GM23338 (cell line): ENCODE data around the gene GPR141. TPM values are rescaled to one million over a fixed set of nuclear protein-coding genes. Genes with fewer than 3 reads are reported as not detected.

Experiments used
- ATAC-seq: fragments of 200-7000 bp; cut with Tn5 transposase; 3 replicates; pipeline ENCODE4 v1.9.1; 2020
- DNase-seq: peaks from one replicate; pipeline ENCODE4 v3.0.0-alpha.2; 2015; ENCODE audit warnings: low spot score
- H2AFZ ChIP-seq: fragments of 200-600 bp; sonication (generic); 2 replicates; pipeline ENCODE4 v1.8.0; 2016; ENCODE audit warnings: antibody characterized with exemption, mild to moderate bottlenecking, moderate library complexity
- H3F3A ChIP-seq: fragments of 200-600 bp; sonication (generic); replicated peaks from 2 replicates; pipeline ENCODE4 v1.8.0; 2017; ENCODE audit warnings: antibody characterized with exemption, mixed run types, low read depth
- H3K27ac ChIP-seq: fragments of 200-600 bp; sonication (generic); 2 replicates; pipeline ENCODE4 v1.6.1; 2016; ENCODE audit warnings: low read depth
- H3K27me3 ChIP-seq: fragments of 200-600 bp; sonication (generic); 2 replicates; pipeline ENCODE4 v1.8.0; 2016; ENCODE audit warnings: mild to moderate bottlenecking, mixed run types, moderate library complexity; ENCODE audit not compliant: insufficient read depth
- H3K36me3 ChIP-seq: fragments of 200-600 bp; sonication (generic); 2 replicates; pipeline ENCODE4 v1.8.0; 2016; ENCODE audit warnings: mild to moderate bottlenecking; ENCODE audit not compliant: insufficient read depth
- H3K4me1 ChIP-seq: fragments of 200-600 bp; sonication (generic); 2 replicates; pipeline ENCODE4 v1.8.0; 2016; ENCODE audit warnings: mild to moderate bottlenecking, moderate library complexity; ENCODE audit not compliant: insufficient read depth
- H3K4me2 ChIP-seq: fragments of 200-600 bp; sonication (generic); 2 replicates; pipeline ENCODE4 v1.7.1; 2017; ENCODE audit warnings: mixed run types
- H3K4me3 ChIP-seq: fragments of 200-600 bp; sonication (generic); 2 replicates; pipeline ENCODE4 v1.6.1; 2016; ENCODE audit warnings: mixed run types
- H3K79me2 ChIP-seq: fragments of 200-600 bp; sonication (generic); replicated peaks from 2 replicates; pipeline ENCODE4 v1.8.0; 2017; ENCODE audit warnings: mild to moderate bottlenecking; ENCODE audit not compliant: insufficient read depth
- H3K9me2 ChIP-seq: fragments of 200-600 bp; sonication (generic); 2 replicates; pipeline ENCODE4 v1.8.0; 2017; ENCODE audit not compliant: insufficient read depth
- H4K20me1 ChIP-seq: fragments of 200-600 bp; sonication (generic); replicated peaks from 2 replicates; pipeline ENCODE4 v1.8.0; 2017; ENCODE audit warnings: mild to moderate bottlenecking; ENCODE audit not compliant: insufficient read depth
- H3K27ac Mint-ChIP-seq: 2 replicates; pipeline ENCODE4 v1.8.0; 2020; ENCODE audit warnings: inconsistent platforms, mild to moderate bottlenecking, moderate library complexity, mixed read lengths
- H3K27me3 Mint-ChIP-seq: 3 replicates; pipeline ENCODE4 v1.8.0; 2022; ENCODE audit warnings: low read depth, mild to moderate bottlenecking, moderate library complexity, mixed read lengths, inconsistent platforms; ENCODE audit not compliant: insufficient read depth, poor library complexity
- H3K36me3 Mint-ChIP-seq: 3 replicates; pipeline ENCODE4 v1.8.0; 2021; ENCODE audit warnings: low read depth, mild to moderate bottlenecking, inconsistent platforms, moderate library complexity, mixed read lengths
- H3K4me1 Mint-ChIP-seq: 3 replicates; pipeline ENCODE4 v1.8.0; 2020; ENCODE audit warnings: mild to moderate bottlenecking, inconsistent platforms, mixed read lengths
- H3K4me3 Mint-ChIP-seq: 3 replicates; pipeline ENCODE4 v1.8.0; 2021; ENCODE audit warnings: moderate library complexity, mild to moderate bottlenecking, inconsistent platforms, mixed read lengths
- H3K9me3 Mint-ChIP-seq: 3 replicates; pipeline ENCODE4 v1.8.0; 2020; ENCODE audit warnings: moderate library complexity, mild to moderate bottlenecking, inconsistent platforms, mixed read lengths
- EZH2 ChIP-seq: fragments of 200-600 bp; sonication (generic); IDR thresholded peaks from one replicate; pipeline ENCODE4 v1.8.0; 2017; ENCODE audit warnings: antibody characterized with exemption, mild to moderate bottlenecking, low read depth; ENCODE audit not compliant: unreplicated experiment
- NANOG ChIP-seq: IDR thresholded peaks from 2 replicates; pipeline ENCODE4 v1.6.1; 2016; ENCODE audit warnings: antibody characterized with exemption, borderline replicate concordance
- POLR2AphosphoS5 ChIP-seq: IDR thresholded peaks from 2 replicates; pipeline ENCODE4 v1.6.1; 2016; ENCODE audit warnings: antibody characterized with exemption, low read depth
- STAT1 ChIP-seq: IDR thresholded peaks from one replicate; pipeline ENCODE4 v1.6.1; 2016; ENCODE audit warnings: antibody characterized with exemption; ENCODE audit not compliant: unreplicated experiment
- ZNF114 ChIP-seq: fragments of 250-450 bp; sonication (Bioruptor Pico); IDR thresholded peaks from 2 replicates; pipeline ENCODE4 v1.5.0; 2020; ENCODE audit warnings: mild to moderate bottlenecking, moderate library complexity
- polyA plus RNA-seq: library from polyadenylated mRNA; unstranded; fragments of >200 nt; fragmentation: Nextera tagmentation; extraction: Ambion mirVana; gene quantifications from 2 replicates; pipeline ENCODE4 v1.2.1, GENCODE V29; 2016
- total RNA-seq: library from RNA; depleted of rRNA; stranded (reverse); fragments of >200 nt; shearing (Covaris generic); gene quantifications from 2 replicates; pipeline ENCODE4 v1.2.3, GENCODE V29; 2014
- TF ChIP-seq, protein P1 (sequence below): fragments of 250-450 bp; sonication (Bioruptor Pico); IDR thresholded peaks from 2 replicates; pipeline ENCODE4 v1.5.0; 2020; ENCODE audit warnings: mild to moderate bottlenecking, moderate library complexity

Gene GPR141
- total and polyA plus RNA-seq, 2 experiments from 2014 or later = 0.80 TPM; not detected in 1

DNA sequence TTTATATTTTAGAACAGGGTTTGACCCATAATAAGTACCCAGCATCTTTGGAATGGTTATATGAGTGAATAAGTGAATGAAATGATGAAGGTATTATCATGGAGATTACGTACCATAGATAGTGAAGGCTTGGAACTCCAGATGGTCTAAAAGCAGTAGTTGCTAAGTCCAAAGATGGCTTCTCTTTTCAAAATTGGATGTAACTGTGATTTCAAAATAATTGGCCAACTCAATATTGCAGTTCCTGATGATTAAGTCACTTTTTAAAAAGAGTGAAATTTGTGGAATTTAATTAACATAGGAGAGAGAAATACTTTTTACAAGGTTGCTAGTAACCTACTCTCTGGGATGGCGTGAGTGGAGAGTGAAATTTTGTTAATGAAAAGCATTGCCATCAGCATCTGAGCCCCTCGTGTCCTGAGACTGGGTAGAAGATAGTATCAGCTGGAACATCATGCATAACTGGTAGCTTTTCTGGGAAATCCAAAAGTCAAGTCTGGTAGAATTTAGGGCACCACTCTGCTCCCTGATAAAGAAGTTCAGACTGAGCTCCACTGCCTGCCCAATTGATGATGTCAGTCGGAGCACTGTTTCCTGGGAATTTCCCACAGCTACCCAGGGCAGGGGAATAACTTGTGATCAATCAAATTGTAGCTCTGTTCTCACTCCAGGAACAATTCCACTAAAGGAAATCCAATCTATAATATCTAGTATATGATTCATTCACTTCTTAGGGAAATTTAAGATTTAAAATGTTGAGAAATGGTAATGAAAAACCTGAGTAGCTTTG lies 3.2 kb downstream of the GPR141 start:
- ATAC-seq (no peak), DNase-seq (no peak)
- no peak overlapping the region for H3K27ac Mint-ChIP-seq
- no peaks in the 10 kb centered on the region for H3K9me2 ChIP-seq
- no peak overlapping the region for H2AFZ ChIP-seq
- no peaks in the 10 kb centered on the region for H3K36me3 Mint-ChIP-seq
- peaks cover 23% of the 10 kb centered on the region for H3K4me1 Mint-ChIP-seq
- no peak overlapping the region for H3K27ac ChIP-seq
- H3K9me3 Mint-ChIP-seq = no peaks in the 10 kb centered on the region
- no peaks in the 10 kb centered on the region for H3F3A ChIP-seq
- no peak overlapping the region for H3K4me3 Mint-ChIP-seq
- H3K4me1 ChIP-seq = peaks cover 19% of the 10 kb centered on the region
- H4K20me1 ChIP-seq = no peaks in the 10 kb centered on the region
- H3K36me3 ChIP-seq = no peaks in the 10 kb centered on the region
- peaks cover 3% of the 10 kb centered on the region for H3K27me3 Mint-ChIP-seq
- H3K4me3 ChIP-seq = no peak overlapping the region
- no peaks in the 10 kb centered on the region for H3K79me2 ChIP-seq
- TF ChIP-seq POLR2AphosphoS5 = no peak
- no peak for TF ChIP-seq NANOG
- TF ChIP-seq STAT1 = no peak
- TF ChIP-seq ZNF114 (CRISPR knock-in tag) = no peak
- TF ChIP-seq, protein P1, sequence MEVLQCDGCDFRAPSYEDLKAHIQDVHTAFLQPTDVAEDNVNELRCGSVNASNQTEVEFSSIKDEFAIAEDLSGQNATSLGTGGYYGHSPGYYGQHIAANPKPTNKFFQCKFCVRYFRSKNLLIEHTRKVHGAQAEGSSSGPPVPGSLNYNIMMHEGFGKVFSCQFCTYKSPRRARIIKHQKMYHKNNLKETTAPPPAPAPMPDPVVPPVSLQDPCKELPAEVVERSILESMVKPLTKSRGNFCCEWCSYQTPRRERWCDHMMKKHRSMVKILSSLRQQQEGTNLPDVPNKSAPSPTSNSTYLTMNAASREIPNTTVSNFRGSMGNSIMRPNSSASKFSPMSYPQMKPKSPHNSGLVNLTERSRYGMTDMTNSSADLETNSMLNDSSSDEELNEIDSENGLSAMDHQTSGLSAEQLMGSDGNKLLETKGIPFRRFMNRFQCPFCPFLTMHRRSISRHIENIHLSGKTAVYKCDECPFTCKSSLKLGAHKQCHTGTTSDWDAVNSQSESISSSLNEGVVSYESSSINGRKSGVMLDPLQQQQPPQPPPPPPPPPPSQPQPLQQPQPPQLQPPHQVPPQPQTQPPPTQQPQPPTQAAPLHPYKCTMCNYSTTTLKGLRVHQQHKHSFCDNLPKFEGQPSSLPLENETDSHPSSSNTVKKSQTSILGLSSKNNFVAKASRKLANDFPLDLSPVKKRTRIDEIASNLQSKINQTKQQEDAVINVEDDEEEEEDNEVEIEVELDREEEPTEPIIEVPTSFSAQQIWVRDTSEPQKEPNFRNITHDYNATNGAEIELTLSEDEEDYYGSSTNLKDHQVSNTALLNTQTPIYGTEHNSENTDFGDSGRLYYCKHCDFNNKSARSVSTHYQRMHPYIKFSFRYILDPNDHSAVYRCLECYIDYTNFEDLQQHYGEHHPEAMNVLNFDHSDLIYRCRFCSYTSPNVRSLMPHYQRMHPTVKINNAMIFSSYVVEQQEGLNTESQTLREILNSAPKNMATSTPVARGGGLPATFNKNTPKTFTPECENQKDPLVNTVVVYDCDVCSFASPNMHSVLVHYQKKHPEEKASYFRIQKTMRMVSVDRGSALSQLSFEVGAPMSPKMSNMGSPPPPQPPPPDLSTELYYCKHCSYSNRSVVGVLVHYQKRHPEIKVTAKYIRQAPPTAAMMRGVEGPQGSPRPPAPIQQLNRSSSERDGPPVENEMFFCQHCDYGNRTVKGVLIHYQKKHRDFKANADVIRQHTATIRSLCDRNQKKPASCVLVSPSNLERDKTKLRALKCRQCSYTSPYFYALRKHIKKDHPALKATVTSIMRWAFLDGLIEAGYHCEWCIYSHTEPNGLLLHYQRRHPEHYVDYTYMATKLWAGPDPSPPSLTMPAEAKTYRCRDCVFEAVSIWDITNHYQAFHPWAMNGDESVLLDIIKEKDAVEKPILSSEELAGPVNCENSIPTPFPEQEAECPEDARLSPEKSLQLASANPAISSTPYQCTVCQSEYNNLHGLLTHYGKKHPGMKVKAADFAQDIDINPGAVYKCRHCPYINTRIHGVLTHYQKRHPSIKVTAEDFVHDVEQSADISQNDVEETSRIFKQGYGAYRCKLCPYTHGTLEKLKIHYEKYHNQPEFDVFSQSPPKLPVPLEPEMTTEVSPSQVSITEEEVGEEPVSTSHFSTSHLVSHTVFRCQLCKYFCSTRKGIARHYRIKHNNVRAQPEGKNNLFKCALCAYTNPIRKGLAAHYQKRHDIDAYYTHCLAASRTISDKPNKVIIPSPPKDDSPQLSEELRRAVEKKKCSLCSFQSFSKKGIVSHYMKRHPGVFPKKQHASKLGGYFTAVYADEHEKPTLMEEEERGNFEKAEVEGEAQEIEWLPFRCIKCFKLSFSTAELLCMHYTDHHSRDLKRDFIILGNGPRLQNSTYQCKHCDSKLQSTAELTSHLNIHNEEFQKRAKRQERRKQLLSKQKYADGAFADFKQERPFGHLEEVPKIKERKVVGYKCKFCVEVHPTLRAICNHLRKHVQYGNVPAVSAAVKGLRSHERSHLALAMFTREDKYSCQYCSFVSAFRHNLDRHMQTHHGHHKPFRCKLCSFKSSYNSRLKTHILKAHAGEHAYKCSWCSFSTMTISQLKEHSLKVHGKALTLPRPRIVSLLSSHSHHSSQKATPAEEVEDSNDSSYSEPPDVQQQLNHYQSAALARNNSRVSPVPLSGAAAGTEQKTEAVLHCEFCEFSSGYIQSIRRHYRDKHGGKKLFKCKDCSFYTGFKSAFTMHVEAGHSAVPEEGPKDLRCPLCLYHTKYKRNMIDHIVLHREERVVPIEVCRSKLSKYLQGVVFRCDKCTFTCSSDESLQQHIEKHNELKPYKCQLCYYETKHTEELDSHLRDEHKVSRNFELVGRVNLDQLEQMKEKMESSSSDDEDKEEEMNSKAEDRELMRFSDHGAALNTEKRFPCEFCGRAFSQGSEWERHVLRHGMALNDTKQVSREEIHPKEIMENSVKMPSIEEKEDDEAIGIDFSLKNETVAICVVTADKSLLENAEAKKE (CRISPR knock-in tag) = no peak
- no peak for TF ChIP-seq EZH2
- no peak overlapping the region for H3K4me2 ChIP-seq
- no peaks in the 10 kb centered on the region for H3K27me3 ChIP-seq
